HCT116 (cell line): ENCODE data around the gene SRP68.

Source experiments
- CTCF ChIP-seq, 3 experiments: fragments of 200-600 bp in 1 of 3; sonication (generic) in 1 of 3; IDR thresholded peaks in 2 of 3; conservative IDR thresholded peaks in 1 of 3; 2 replicates each; pipeline ENCODE4 v1.5.1; 2012 to 2017; ENCODE audit warnings: low read depth in 2 of 3, low read length in 2 of 3, antibody characterized with exemption in 1 of 3, borderline replicate concordance in 1 of 3, control low read depth in 1 of 3, mild to moderate bottlenecking in 1 of 3, mixed read lengths in 1 of 3, mixed run types in 1 of 3, moderate library complexity in 1 of 3; ENCODE audit not compliant: insufficient read depth in 1 of 3
- EZH2 ChIP-seq: fragments of 200-600 bp; sonication (generic); IDR thresholded peaks from 2 replicates; pipeline ENCODE4 v1.6.1; 2017; ENCODE audit warnings: antibody characterized with exemption, mixed run types
- JUND ChIP-seq: IDR thresholded peaks from 2 replicates; pipeline ENCODE4 v1.6.1; 2012
- MAX ChIP-seq: IDR thresholded peaks from 2 replicates; pipeline ENCODE4 v1.6.1; 2012
- POLR2A ChIP-seq: IDR thresholded peaks from 2 replicates; pipeline ENCODE4 v1.7.0; 2011; ENCODE audit warnings: borderline replicate concordance; ENCODE audit not compliant: insufficient read depth, insufficient read length; ENCODE audit errors: extremely low read depth
- POLR2AphosphoS5 ChIP-seq: IDR thresholded peaks from 2 replicates; pipeline ENCODE4 v1.6.1; 2011; ENCODE audit warnings: mild to moderate bottlenecking, low read depth, low read length, moderate library complexity
- REST ChIP-seq: IDR thresholded peaks from 2 replicates; pipeline ENCODE4 v1.6.1; 2012; ENCODE audit warnings: low read depth

GRCh38 chr17:76009969-76010661 is 62.2 kb downstream of the SRP68 start:
- TF ChIP-seq CTCF (IDR thresholded peaks at IDR 0.05 in 2 of 3, conservative IDR thresholded peaks at IDR 0.05 in 1 of 3; ENCODE audit: borderline replicate concordance in 1 of 3, insufficient read depth in 1 of 3, low read depth in 2 of 3, low read length in 2 of 3): no peak
- no peak for TF ChIP-seq POLR2AphosphoS5
- no peak for TF ChIP-seq POLR2A
- TF ChIP-seq EZH2: no peak
- no peak for TF ChIP-seq JUND
- TF ChIP-seq MAX: no peak
- no peak for TF ChIP-seq REST
